ENCODE measurements around the gene EMD. TPM values are rescaled to one million over a fixed set of nuclear protein-coding genes. Genes with fewer than 3 reads are reported as not detected.

Gene EMD
- total RNA-seq, 1 experiment from 2014 or later, result 87.0 TPM

- DNase-seq (ENCODE audit: low spot score), result no peak
Observed at GRCh38 chrX:154412468-154412867, 33.4 kb downstream of the EMD start.

GRCh38 chrX:154413142-154413541 is 34.0 kb downstream of the EMD start:
- DNase-seq (ENCODE audit: low spot score), result no peak

GRCh38 chrX:154417157-154417556 is 38.1 kb downstream of the EMD start:
- DNase-seq (ENCODE audit: low spot score), result no peak

DNA sequence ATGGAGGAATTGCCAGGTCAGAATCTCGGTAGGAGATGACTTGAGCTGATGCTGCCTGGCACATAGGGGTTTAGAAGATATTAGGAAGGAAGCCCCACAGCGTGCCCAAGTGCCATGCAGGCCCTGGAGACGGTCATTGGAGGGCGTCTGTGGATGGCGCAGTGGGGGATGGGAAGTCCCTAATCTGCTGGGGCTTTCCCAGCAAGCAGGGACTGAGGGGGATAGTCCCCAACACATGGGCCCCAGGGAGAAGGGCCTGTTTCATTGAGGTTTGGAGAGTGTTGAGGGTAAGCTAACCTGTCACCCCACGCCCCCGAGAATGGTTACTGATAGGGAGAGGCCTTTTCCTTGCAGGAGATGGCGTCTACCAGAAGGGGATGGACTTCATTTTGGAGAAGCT is 40.1 kb downstream of the EMD start:
- no peak for DNase-seq (ENCODE audit: low spot score)

DNA sequence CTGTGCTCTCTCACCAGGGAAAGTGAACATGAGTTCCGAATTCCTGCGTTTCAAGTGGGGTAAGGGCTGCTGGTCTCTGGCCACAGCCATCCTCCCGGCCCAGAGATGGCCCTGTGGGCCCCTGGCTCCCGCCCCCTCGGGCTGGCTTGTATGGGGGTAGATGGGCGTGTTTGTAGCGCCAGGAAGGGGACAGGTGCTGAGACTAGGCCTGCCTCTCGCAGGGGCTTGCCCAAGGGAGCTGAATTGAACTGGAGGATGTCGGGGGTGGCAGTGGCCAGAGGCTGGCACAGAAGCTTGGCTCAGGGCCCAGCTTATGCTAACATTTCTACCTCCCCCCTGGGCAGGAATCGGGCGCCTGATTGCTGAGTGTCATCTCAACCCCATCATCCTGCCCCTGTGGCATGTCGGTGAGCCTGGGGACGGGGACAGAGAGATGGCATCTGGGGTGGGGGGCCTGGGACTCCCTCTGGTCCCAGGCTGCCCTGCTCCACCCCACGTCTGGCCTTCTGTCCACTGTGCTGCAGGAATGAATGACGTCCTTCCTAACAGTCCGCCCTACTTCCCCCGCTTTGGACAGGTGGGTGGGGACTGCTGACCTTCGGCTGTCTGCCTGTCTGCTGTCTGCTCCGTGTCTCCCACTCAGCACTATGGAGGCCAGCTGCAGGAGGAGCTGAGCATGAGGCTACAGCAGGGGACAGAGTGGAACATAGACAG is 40.8 kb downstream of the EMD start:
- DNase-seq (ENCODE audit: low spot score), result no peak

- no peak for DNase-seq (ENCODE audit: low spot score)
Observed at GRCh38 chrX:154420402-154420756, 41.3 kb downstream of the EMD start.

GRCh38 chrX:154426916-154427770 is 48.0 kb downstream of the EMD start:
- DNase-seq (ENCODE audit: low spot score), result no peak

DNA sequence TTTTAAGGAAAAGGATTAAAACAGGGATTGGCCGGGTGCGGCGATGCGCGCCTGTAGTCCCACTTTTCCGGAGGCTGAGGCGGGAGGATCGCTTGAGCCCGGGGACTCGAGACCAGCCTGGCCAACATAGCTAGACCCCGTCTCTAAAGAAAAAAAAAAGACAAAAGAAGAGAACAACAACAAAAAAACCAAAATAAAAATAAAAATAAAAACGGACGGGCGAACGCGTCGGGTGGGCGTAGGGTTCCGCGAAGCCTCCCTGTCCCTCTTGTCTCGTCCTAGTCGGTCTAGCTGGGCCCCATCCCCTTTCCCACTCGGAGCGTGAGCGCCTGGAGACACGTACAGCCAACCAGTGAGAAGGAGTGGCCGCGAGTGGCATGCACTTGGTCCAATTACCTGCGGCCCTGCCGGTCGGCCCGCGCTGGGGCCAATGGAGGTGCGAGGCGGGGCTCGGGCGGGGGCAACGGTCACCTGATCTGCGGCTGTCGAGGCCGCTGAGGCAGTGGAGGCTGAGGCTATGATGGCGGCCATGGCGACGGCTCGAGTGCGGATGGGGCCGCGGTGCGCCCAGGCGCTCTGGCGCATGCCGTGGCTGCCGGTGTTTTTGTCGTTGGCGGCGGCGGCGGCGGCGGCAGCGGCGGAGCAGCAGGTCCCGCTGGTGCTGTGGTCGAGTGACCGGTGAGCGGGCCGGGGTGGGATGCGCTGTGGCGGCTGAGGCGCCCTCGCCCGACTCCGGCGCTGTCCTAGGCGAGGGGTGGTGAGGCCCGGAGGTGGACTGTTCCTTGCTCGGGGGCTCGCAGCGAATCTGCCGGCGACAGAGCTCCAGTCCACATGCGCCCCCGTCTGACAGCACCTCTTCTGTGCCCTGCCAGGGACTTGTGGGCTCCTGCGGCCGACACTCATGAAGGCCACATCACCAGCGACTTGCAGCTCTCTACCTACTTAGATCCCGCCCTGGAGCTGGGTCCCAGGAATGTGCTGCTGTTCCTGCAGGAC is 49.4 kb downstream of the EMD start, which contains the start of gene ATP6AP1:
Gene ATP6AP1 (plus strand): TSS at position 502 of the 996 bp plus-strand sequence. CDS start 16 bp downstream, at position 518.
- peak; percentile 95 for DNase-seq (ENCODE audit: low spot score)

DNA sequence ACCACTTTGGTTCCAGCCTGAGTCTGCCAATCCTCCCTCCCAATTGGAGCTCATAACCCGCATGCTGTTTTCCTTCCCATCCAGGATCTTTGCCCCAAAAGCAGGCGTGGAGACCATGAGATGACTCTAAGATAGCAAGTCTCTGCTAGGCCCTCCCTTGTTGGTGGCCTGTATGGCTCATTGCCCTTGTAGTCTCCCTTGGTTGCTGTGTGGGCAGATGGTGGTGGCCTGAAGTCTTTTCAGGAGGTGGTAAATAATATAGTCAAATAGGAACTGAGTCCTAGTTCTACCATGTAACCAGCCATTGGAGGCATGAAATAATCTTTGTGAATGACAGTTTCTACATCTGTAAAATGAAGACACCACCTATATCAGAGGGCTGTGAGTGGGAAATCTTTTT is 50.6 kb downstream of the EMD start:
- DNase-seq (ENCODE audit: low spot score), result no peak

- no peak for DNase-seq (ENCODE audit: low spot score)
Observed at GRCh38 chrX:154430479-154430878, 51.4 kb downstream of the EMD start.

DNA sequence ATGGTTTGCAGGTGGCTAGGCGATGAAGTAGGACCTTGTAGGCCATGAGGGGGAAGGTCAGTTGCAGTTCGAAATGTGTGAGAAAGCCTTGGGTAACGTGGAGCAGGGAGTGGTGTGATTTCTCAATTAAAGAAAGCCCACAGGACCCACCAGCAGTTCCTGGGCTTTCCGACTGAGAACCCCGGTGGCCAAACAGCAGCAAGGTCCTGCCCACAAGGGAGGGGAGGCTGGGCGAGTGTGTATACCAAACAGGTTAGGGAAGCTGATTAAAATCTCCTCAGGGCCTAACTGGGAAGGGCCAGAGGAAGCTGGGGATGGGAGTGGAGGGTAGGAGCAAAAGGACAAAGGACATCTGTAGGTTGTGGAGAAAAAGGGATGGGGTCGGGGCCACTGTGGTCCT is 51.8 kb downstream of the EMD start:
- no peak for DNase-seq (ENCODE audit: low spot score)

Small RNA genes lying within 50 kb of the gene (small RNA-seq; reads per million reads assigned to genes)
- not detected for gene SNORA70

Other genes starting within 250 kb of the EMD start
- not detected in 2 replicates for gene OPN1LW, start 235.1 kb upstream of the EMD start, total RNA-seq (2014; rRNA removed; shearing (Covaris generic))
- gene OPN1MW, start 196.7 kb upstream of the EMD start, total RNA-seq (2014; rRNA removed; shearing (Covaris generic)), result not detected in 2 replicates
- not detected in 2 replicates for gene OPN1MW2, start 159.5 kb upstream of the EMD start, total RNA-seq (2014; rRNA removed; shearing (Covaris generic))
- gene OPN1MW3, start 121.7 kb upstream of the EMD start, total RNA-seq (2014; rRNA removed; shearing (Covaris generic)), result not detected in 2 replicates
- not detected in 2 replicates for gene TEX28, start 84.2 kb upstream of the EMD start, total RNA-seq (2014; rRNA removed; shearing (Covaris generic))
- not detected in 2 replicates for gene TKTL1, start 83.5 kb upstream of the EMD start, total RNA-seq (2014; rRNA removed; shearing (Covaris generic))
- gene FLNA, start 4.7 kb upstream of the EMD start, total RNA-seq (2014; rRNA removed; shearing (Covaris generic)), result 482 and 516 TPM in 2 replicates
- gene RPL10, start 19.1 kb downstream of the EMD start, total RNA-seq (2014; rRNA removed; shearing (Covaris generic)), result 4,676 and 4,679 TPM in 2 replicates
- 114 and 118 TPM in 2 replicates for gene DNASE1L1, start 30.0 kb downstream of the EMD start, total RNA-seq (2014; rRNA removed; shearing (Covaris generic))
- gene TAFAZZIN, start 32.2 kb downstream of the EMD start, total RNA-seq (2014; rRNA removed; shearing (Covaris generic)), result 60.3 and 80.6 TPM in 2 replicates
- gene ATP6AP1, start 49.4 kb downstream of the EMD start, total RNA-seq (2014; rRNA removed; shearing (Covaris generic)), result 162 and 181 TPM in 2 replicates
- gene GDI1, start 57.9 kb downstream of the EMD start, total RNA-seq (2014; rRNA removed; shearing (Covaris generic)), result 124 and 128 TPM in 2 replicates
- 103 and 107 TPM in 2 replicates for gene FAM50A, start 64.8 kb downstream of the EMD start, total RNA-seq (2014; rRNA removed; shearing (Covaris generic))
- 33.6 and 40.8 TPM in 2 replicates for gene PLXNA3, start 79.0 kb downstream of the EMD start, total RNA-seq (2014; rRNA removed; shearing (Covaris generic))
- gene LAGE3, start 100.0 kb downstream of the EMD start, total RNA-seq (2014; rRNA removed; shearing (Covaris generic)), result 122 and 129 TPM in 2 replicates
- gene UBL4A, start 107.3 kb downstream of the EMD start, total RNA-seq (2014; rRNA removed; shearing (Covaris generic)), result 195 and 203 TPM in 2 replicates
- gene SLC10A3, start 111.3 kb downstream of the EMD start, total RNA-seq (2014; rRNA removed; shearing (Covaris generic)), result 67.2 TPM in 2 replicates
- 73.0 and 89.0 TPM in 2 replicates for gene FAM3A, start 136.9 kb downstream of the EMD start, total RNA-seq (2014; rRNA removed; shearing (Covaris generic))
- 269 and 280 TPM in 2 replicates for gene G6PD, start 167.6 kb downstream of the EMD start, total RNA-seq (2014; rRNA removed; shearing (Covaris generic))
- 43.4 and 51.1 TPM in 2 replicates for gene IKBKG, start 168.3 kb downstream of the EMD start, total RNA-seq (2014; rRNA removed; shearing (Covaris generic))
- gene CTAG1A, start 205.8 kb downstream of the EMD start, total RNA-seq (2014; rRNA removed; shearing (Covaris generic)), result not detected in 2 replicates
- not detected in 2 replicates for gene CTAG1B, start 240.0 kb downstream of the EMD start, total RNA-seq (2014; rRNA removed; shearing (Covaris generic))

Measured in HT-29 (cell line).